Effector memory CD8-positive, alpha-beta T cell (primary cell): Measurements from ENCODE around the gene CDCA5.
A peak's percentile ranks its signal among the peaks of the same experiment; 100 is the strongest.

Experiments used
- ATAC-seq: fragments of 150-1000 bp; cut with Tn5 transposase; replicated peaks from 2 replicates; pipeline ENCODE4 v1.10.0; 2021; ENCODE audit warnings: mild to moderate bottlenecking, moderate library complexity
- DNase-seq, 3 experiments: peaks; one replicate each; pipeline ENCODE4 v3.0.0; 2021
- H3K27ac Mint-ChIP-seq, 2 donors: one replicate each; pipeline ENCODE4 v1.8.0; 2022; ENCODE audit warnings: mild to moderate bottlenecking in 2 of 2, mixed read lengths in 2 of 2, moderate library complexity in 2 of 2
- H3K27me3 Mint-ChIP-seq, 2 donors: one replicate each; pipeline ENCODE4 v1.8.0; 2022; ENCODE audit warnings: mixed read lengths in 2 of 2
- H3K36me3 Mint-ChIP-seq: one replicate; pipeline ENCODE4 v1.8.0; 2022; ENCODE audit warnings: mild to moderate bottlenecking, moderate library complexity, mixed read lengths; ENCODE audit not compliant: insufficient read depth
- H3K4me1 Mint-ChIP-seq, 2 donors: one replicate each; pipeline ENCODE4 v1.8.0; 2022; ENCODE audit warnings: low read depth in 2 of 2, mixed read lengths in 2 of 2
- H3K4me3 Mint-ChIP-seq, 2 donors: one replicate each; pipeline ENCODE4 v1.8.0; 2022; ENCODE audit warnings: mild to moderate bottlenecking in 2 of 2, mixed read lengths in 2 of 2, moderate library complexity in 2 of 2
- H3K9me3 Mint-ChIP-seq, 2 donors: one replicate each; pipeline ENCODE4 v1.8.0; 2022; ENCODE audit warnings: mixed read lengths in 2 of 2
- total RNA-seq, 9 experiments: gene quantifications; one replicate each; lab custom pipeline; 2026; lab: John Stamatoyannopoulos, UW

Gene CDCA5
- 0.51 to 5.1 (median 3.0) reads per million in 9 experiments for total RNA-seq

- H3K36me3 Mint-ChIP-seq, result peaks cover 45% of the 10 kb centered on the region
- ATAC-seq, result peak; percentile 94
- peak within 1 kb of the TSS; percentile 92 to 96 for H3K4me3 Mint-ChIP-seq
- peaks cover 14 to 23% of the 10 kb centered on the region in 2 donors for H3K4me1 Mint-ChIP-seq
- H3K9me3 Mint-ChIP-seq, result no peaks in the 10 kb centered on the region
- H3K27ac Mint-ChIP-seq, result peak within 1 kb of the TSS; percentile 98 to 99
- no peaks in the 10 kb centered on the region for H3K27me3 Mint-ChIP-seq
- peak; percentile 96 to 98 (median 97) for DNase-seq
Measured at GRCh38 chr11:65083834-65084597, at the start of gene CDCA5, which contains the start of gene ZFPL1. TSS of gene CDCA5 (minus strand) at chr11:65084040. CDS start at chr11:65083978, 62 bp downstream. TSS of gene ZFPL1 (plus strand) at chr11:65084222. CDS start at chr11:65084699, 477 bp downstream.

- ATAC-seq, result no peak
- H3K4me1 Mint-ChIP-seq, result peaks cover 32 to 38% of the 10 kb centered on the region in 2 donors
- H3K27ac Mint-ChIP-seq, result peak overlapping the region; percentile 100
- peak in 1 of 3 experiments; percentile 26 for DNase-seq
- H3K27me3 Mint-ChIP-seq, result no peaks in the 10 kb centered on the region
- peak overlapping the region; percentile 98 to 99 for H3K4me3 Mint-ChIP-seq
- H3K36me3 Mint-ChIP-seq, result peaks cover 72% of the 10 kb centered on the region
- no peaks in the 10 kb centered on the region for H3K9me3 Mint-ChIP-seq
Measured at GRCh38 chr11:65132988-65133700, 49.3 kb upstream of the CDCA5 start.

GRCh38 chr11:65132238-65132987 is 48.6 kb upstream of the CDCA5 start:
- no peaks in the 10 kb centered on the region for H3K9me3 Mint-ChIP-seq
- peak overlapping the region in 1 of 2 donors; percentile 100 for H3K27ac Mint-ChIP-seq
- H3K4me1 Mint-ChIP-seq, result peaks cover 32 to 38% of the 10 kb centered on the region in 2 donors
- no peak for DNase-seq
- peaks cover 80% of the 10 kb centered on the region for H3K36me3 Mint-ChIP-seq
- no peaks in the 10 kb centered on the region for H3K27me3 Mint-ChIP-seq
- H3K4me3 Mint-ChIP-seq, result peak overlapping the region; percentile 98 to 99
- ATAC-seq, result no peak

GRCh38 chr11:65131895-65132237 is 48.0 kb upstream of the CDCA5 start:
- H3K4me1 Mint-ChIP-seq, result peaks cover 32 to 38% of the 10 kb centered on the region in 2 donors
- DNase-seq, result no peak
- peak overlapping the region in 1 of 2 donors; percentile 55 for H3K27ac Mint-ChIP-seq
- ATAC-seq, result no peak
- H3K36me3 Mint-ChIP-seq, result peaks cover 85% of the 10 kb centered on the region
- H3K9me3 Mint-ChIP-seq, result no peaks in the 10 kb centered on the region
- H3K4me3 Mint-ChIP-seq, result peak overlapping the region in 1 of 2 donors; percentile 98
- no peaks in the 10 kb centered on the region for H3K27me3 Mint-ChIP-seq

GRCh38 chr11:65131417-65131776 is 47.6 kb upstream of the CDCA5 start:
- no peak for DNase-seq
- H3K27ac Mint-ChIP-seq, result peak overlapping the region in 1 of 2 donors; percentile 62
- peak overlapping the region in 1 of 2 donors; percentile 50 for H3K4me3 Mint-ChIP-seq

GRCh38 chr11:65130631-65131416 is 47.0 kb upstream of the CDCA5 start:
- no peaks in the 10 kb centered on the region for H3K9me3 Mint-ChIP-seq
- peaks cover 24 to 33% of the 10 kb centered on the region in 2 donors for H3K4me1 Mint-ChIP-seq
- H3K4me3 Mint-ChIP-seq, result peak overlapping the region in 1 of 2 donors; percentile 50
- peaks cover 88% of the 10 kb centered on the region for H3K36me3 Mint-ChIP-seq
- ATAC-seq (no peak), DNase-seq (no peak)
- no peaks in the 10 kb centered on the region for H3K27me3 Mint-ChIP-seq
- H3K27ac Mint-ChIP-seq, result peak overlapping the region in 1 of 2 donors; percentile 62

More at GRCh38 chr11:65131417-65131776, 47.6 kb upstream of the CDCA5 start:
- H3K4me1 Mint-ChIP-seq, result peaks cover 30 to 38% of the 10 kb centered on the region in 2 donors
- peaks cover 88% of the 10 kb centered on the region for H3K36me3 Mint-ChIP-seq
- H3K27me3 Mint-ChIP-seq, result no peaks in the 10 kb centered on the region
- H3K9me3 Mint-ChIP-seq, result no peaks in the 10 kb centered on the region
- ATAC-seq, result no peak

GRCh38 chr11:65129649-65130441 is 46.0 kb upstream of the CDCA5 start:
- ATAC-seq, result no peak
- Mint-ChIP-seq H3K36me3 (peaks cover 83% of the 10 kb centered on the region), H3K9me3 (no peaks in the 10 kb centered on the region), H3K4me1 (peaks cover 23 to 28% of the 10 kb centered on the region in 2 donors), H3K4me3 (no peak overlapping the region), H3K27ac (no peak overlapping the region), H3K27me3 (no peaks in the 10 kb centered on the region)
- no peak for DNase-seq

- ATAC-seq (no peak), DNase-seq (no peak)
- Mint-ChIP-seq H3K36me3 (peaks cover 75% of the 10 kb centered on the region), H3K4me1 (peaks cover 22 to 24% of the 10 kb centered on the region in 2 donors), H3K27ac (peak overlapping the region in 1 of 2 donors; percentile 55), H3K9me3 (no peaks in the 10 kb centered on the region), H3K4me3 (no peak overlapping the region), H3K27me3 (no peaks in the 10 kb centered on the region)
Measured at GRCh38 chr11:65128182-65129145, 44.6 kb upstream of the CDCA5 start.

GRCh38 chr11:65127473-65128181 is 43.8 kb upstream of the CDCA5 start:
- Mint-ChIP-seq H3K27ac (peak overlapping the region in 1 of 2 donors; percentile 55), H3K4me1 (peaks cover 17 to 20% of the 10 kb centered on the region in 2 donors), H3K27me3 (no peaks in the 10 kb centered on the region), H3K9me3 (no peaks in the 10 kb centered on the region), H3K36me3 (peaks cover 75% of the 10 kb centered on the region), H3K4me3 (no peak overlapping the region)
- DNase-seq (no peak), ATAC-seq (no peak)

- DNase-seq, result no peak
- peaks cover 79% of the 10 kb centered on the region for H3K36me3 Mint-ChIP-seq
Measured at GRCh38 chr11:65126624-65127274, 42.9 kb upstream of the CDCA5 start.

More at GRCh38 chr11:65126624-65127274, 42.9 kb upstream of the CDCA5 start:
- H3K27ac Mint-ChIP-seq, result peak overlapping the region in 1 of 2 donors; percentile 23
- no peak overlapping the region for H3K4me3 Mint-ChIP-seq
- no peak for ATAC-seq
- no peaks in the 10 kb centered on the region for H3K9me3 Mint-ChIP-seq
- H3K27me3 Mint-ChIP-seq, result no peaks in the 10 kb centered on the region
- H3K4me1 Mint-ChIP-seq, result peaks cover 17 to 19% of the 10 kb centered on the region in 2 donors
